Activated CD4-positive, CD25-positive, alpha-beta regulatory T cell (primary cell): ENCODE data around the gene UNC45B.
"Not testable (repeated sequence)": the region's sequence is repeated elsewhere in the genome, so short reads cannot be mapped to it uniquely, and the experiment has no call there.

Source experiments
- DNase-seq, 4 experiments: peaks; one replicate each; lab custom pipeline; 2025; lab: John Stamatoyannopoulos, UW

The UNC45B gene

DNA sequence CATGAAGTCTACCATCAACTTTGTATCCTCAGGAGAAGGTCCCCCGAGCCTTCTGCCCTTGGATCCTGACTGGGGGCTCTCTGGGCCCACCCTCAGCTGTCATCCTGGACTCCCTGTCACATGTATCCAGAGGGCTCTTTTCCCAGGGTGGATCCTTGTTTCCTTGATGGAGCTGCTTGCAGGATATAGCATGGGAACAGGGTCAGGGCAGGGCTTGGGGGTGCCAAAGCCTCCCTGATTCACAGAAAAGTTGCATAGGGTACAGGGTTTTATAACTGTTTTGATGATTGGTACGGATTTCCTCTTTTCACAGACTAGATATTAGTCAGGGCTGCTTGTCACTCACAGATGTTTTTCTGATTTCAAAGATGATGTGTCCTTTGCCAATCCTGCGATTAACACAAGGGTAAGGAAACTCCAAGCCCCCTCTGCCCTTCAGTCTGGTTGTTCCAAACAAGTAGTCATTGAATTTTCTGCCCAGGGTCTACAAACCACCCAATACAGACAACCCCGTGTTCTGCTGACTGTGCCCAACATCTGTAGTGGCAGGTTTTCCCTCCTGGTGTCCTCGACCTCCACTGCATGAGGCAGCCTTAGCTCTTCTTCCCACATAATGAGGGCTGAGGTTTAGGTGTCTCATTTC, 67.1 kb downstream of the UNC45B start:
- no peak for DNase-seq

DNA sequence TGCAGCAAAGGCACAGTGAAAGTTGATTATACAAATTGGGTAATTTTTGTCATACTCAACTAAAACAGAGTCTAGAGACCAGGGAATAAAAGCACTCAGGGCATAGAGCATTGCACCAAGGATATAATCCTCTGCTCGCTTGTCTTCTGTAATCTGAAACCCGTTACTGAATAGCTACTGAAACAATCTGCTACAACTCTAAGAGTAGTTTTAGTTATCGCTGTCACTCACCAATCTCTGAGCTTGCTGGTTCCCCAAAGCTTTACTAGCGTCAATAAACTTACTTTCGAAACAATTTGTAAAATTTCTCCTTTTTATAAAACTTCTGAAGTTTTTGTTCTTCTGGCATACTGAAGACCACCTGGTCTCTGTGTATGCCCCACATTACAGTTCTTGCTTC, 69.5 kb downstream of the UNC45B start:
- no peak for DNase-seq

DNA sequence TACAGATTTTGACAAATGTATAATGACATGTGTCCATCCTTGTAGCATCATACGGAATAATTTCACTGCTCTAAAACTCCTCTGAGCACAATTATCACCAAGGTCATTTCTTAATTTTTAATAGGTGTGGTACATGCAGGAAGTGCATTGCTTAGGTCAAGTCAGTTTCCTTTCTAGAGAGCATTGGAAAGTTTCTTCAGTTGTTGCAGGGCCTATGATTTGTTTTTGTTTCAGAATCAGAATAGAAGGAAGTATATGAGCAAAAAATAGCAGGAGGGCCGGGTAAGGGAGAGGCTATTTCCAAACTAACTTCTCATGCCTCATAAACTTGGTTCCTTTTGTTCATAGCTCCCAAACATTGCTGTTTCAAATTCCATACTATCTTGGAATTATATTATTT, 71.3 kb downstream of the UNC45B start:
- no peak for DNase-seq

DNA sequence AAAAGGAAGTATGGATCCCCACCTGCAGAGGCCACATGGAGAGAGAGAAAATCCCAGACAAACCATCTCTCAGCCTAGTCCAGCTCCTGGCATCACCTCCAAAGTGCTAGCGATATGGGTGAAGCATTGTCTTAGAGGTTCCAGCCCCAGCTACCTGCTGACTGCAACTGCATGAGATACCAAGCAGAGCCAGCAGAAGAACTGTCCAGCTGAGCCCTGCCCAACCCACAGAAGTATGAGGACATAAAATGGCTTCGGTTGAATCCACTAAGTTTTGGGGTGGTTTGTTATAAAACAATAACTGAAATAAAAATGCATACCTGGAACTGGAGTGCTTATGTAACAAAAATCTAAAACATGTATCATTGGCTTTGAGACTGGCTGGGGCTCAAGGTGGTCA, 74.8 kb downstream of the UNC45B start:
- DNase-seq = no peak

DNA sequence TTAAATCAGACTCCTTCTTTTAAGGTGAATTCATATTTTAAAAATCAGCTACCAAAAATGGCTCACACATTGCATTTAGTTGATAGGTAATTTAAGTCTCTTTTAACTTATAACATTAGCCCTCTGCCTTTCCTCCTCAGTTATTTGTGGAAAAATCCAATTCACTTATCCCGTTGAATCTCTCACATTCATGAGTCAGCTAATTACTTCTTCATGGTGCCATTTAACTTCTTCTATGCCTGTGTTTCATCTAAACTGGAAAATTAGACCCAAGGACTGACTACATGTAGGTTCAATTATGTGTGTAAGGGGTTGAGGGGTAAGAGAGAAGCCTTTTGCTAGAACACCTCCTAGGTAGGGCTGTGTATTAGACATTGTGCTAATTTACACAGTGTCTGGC, 76.8 kb downstream of the UNC45B start:
- no peak for DNase-seq

DNA sequence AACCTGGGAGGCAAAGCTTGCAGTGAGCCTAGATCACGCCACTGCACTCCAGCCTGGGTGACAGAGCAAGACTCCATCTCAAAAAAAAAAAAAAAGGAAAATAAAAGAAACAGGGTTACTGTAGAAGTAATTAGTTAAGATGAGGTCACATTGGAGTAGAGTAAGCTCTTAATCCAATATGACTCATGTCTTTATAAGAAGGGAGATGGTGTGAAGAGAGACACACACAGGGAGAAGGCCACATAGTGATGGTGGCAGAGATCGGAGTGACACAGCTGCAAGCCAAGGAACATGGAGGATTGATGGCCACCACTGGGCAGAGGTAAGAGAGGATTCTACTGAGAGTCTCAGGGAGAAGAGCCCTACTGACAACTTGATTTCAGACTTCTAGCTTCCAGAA, 79.9 kb downstream of the UNC45B start:
- DNase-seq = no peak

DNA sequence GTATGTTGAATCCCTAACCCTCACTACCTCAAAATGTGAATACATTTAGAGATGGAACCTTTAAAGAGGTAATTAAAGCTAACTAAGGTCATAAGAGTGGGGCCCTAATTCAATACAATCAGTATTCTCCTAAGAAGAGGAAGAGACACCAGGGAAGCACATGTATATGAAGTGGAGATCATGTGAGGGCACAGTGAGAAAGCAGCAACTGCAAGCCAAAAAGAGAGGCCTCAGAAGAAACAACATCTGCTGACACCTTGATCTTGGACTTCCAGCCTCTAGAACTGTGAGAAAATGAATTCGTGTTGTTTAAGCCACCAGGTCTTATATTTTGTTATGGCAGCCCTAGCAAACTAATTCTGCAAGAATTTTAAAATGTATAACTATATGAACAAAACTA, 82.0 kb downstream of the UNC45B start:
- DNase-seq = no peak

DNA sequence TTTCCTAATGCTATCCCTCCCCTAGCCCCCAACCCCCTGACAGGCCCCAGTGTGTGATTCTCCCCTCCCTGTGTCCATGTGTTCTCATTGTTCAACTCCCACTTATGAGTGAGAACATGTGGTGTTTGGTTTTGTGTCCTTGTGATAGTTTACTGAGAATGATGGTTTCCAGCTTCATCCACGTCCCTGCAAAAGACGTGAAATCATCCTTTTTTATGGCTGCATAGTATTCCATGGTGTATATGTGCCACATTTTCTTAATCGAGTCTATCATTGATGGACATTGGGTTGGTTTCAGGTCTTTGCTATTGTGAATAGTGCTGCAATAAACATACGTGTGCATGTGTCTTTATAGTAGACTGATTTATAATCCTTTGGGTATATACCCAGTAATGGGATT, 86.7 kb downstream of the UNC45B start:
- not testable (repeated sequence) for DNase-seq

DNA sequence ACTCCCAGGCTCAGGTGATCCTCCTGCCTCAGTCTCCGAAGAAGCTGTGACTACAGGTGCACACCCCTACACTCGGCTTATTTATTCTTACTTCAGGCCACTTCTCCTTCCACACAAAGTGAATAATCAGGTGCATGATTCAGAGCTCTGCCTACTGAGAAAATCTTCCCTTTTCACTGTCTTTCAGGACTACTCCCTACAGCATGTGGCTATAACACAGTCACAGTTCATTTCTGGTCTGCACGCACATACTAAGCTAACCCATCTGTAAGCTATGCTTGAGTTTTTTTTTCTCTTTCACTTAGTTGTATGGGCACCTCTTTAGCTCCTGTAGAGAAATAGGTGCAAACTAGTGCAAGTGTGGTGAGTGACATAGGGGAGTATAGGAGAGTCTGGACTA, 87.7 kb downstream of the UNC45B start:
- DNase-seq = no peak

DNA sequence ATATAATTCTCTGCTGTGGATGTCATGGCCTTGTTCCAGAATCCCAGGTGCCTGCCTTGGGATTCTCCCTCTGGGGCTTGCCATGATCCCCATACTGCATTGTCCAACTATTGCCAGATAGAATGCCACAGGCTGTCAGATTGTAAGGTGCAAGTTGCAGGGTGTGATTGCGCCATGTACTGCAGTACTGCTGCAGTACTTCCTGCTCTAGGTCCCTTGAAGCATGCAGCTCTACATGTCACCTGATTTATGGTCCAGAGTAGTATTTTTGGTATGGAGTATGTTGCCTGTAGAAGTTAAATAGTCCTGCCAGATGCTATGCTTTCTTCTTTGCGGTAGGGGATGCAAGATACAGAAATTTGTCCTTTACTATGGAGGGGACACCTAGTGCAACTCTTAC, 88.3 kb downstream of the UNC45B start:
- DNase-seq = no peak

DNA sequence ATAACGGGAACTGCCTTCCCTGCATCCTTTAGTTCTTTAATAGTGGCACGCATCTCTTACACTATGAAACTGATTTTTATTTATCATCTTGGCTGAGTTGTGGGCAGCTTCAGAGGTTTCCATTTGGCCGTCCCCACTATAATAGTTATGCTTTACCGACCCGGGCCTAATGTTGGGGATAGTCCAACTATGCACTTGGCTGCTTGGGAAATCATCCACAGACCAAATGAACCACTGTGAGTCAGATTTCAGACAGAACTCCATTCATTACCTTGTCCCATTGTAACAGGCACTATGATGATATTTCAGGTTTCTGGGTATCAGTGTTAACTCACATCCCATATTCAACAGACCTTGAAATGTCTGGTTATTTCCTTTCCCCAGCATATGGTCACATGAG, 89.2 kb downstream of the UNC45B start:
- no peak for DNase-seq

DNA sequence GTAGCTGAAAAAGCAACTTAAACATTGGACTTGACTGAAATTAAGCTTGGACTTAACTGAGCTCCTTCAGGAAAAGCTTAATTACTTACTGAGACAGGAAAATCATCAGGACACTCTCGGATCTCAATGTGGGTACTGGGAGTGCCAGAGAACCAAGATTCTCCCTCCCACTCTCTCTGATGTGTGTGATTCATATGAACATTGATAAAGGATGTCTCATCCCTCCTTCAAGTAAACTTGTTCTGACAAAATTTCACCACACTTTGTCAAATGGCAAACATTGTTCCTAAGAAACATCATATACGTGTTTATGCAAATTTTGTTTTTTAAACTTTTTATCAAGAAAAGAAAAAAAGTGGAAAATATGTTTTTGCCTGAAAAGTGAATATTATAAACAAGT, 91.2 kb downstream of the UNC45B start:
- DNase-seq = no peak
